Retinal pigment epithelial cell (primary cell): ENCODE measurements around the gene CMIP.

Experiments used
- DNase-seq: peaks from one replicate; pipeline ENCODE4 v3.0.0-alpha.2; 2010; ENCODE audit warnings: low read depth
- H3K4me3 ChIP-seq: 2 replicates; pipeline ENCODE4 v1.5.1; 2011; ENCODE audit warnings: mild to moderate bottlenecking, low read length, control low read depth, moderate library complexity
- TF ChIP-seq, protein P1 (sequence below): conservative IDR thresholded peaks from 2 replicates; pipeline ENCODE4 v1.5.1; 2011; ENCODE audit warnings: low read depth, low read length, control low read depth, inconsistent platforms

The CMIP gene

DNA sequence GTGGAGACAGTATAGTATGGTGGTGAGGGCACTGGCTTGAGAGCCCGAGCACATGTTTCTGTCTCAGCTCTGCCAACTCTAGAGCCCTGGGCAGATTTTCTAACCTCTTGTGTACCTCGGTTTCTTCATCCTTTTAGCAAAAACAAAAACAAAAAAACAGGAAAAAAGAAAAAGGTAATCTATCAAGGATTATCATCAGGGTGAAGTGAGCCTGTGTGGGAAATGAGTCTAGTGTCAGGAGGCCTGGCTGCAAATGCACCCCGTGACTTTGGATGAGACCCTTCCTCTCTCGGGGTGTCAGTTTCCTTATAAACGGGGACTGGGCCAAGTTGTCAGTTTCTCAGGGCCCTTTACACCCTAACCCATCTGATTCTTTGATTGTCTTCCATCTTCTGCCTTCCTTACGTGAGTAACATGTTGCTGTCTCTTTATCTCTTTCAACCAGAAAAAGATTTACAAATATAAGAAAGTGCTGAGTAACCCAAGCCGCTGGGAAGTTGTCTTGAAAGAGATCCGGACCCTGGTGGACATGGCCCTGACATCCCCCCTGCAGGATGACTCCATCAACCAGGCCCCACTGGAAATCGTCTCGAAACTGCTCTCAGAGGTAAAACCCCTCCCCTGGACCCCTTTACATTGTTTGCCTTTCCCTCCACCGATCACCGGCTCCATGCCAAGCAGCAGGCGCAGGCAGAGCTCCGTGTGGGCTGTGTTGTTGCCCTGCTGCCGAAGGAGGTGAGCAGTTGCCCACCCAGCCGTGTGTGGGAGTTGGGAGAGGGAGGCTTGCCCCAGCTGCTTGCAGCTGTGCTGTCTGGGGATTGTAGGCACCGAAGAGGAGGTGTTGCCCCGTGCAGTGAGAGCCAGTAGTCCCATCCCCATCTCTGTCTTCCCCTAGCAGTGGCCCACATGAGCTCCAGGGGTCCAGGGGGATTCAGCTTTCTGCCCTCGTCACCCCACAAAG, 207.4 kb downstream of the CMIP start:
- no peak for DNase-seq
- TF ChIP-seq, protein P1, sequence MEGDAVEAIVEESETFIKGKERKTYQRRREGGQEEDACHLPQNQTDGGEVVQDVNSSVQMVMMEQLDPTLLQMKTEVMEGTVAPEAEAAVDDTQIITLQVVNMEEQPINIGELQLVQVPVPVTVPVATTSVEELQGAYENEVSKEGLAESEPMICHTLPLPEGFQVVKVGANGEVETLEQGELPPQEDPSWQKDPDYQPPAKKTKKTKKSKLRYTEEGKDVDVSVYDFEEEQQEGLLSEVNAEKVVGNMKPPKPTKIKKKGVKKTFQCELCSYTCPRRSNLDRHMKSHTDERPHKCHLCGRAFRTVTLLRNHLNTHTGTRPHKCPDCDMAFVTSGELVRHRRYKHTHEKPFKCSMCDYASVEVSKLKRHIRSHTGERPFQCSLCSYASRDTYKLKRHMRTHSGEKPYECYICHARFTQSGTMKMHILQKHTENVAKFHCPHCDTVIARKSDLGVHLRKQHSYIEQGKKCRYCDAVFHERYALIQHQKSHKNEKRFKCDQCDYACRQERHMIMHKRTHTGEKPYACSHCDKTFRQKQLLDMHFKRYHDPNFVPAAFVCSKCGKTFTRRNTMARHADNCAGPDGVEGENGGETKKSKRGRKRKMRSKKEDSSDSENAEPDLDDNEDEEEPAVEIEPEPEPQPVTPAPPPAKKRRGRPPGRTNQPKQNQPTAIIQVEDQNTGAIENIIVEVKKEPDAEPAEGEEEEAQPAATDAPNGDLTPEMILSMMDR = no peak
- H3K4me3 ChIP-seq = no peak overlapping the region

DNA sequence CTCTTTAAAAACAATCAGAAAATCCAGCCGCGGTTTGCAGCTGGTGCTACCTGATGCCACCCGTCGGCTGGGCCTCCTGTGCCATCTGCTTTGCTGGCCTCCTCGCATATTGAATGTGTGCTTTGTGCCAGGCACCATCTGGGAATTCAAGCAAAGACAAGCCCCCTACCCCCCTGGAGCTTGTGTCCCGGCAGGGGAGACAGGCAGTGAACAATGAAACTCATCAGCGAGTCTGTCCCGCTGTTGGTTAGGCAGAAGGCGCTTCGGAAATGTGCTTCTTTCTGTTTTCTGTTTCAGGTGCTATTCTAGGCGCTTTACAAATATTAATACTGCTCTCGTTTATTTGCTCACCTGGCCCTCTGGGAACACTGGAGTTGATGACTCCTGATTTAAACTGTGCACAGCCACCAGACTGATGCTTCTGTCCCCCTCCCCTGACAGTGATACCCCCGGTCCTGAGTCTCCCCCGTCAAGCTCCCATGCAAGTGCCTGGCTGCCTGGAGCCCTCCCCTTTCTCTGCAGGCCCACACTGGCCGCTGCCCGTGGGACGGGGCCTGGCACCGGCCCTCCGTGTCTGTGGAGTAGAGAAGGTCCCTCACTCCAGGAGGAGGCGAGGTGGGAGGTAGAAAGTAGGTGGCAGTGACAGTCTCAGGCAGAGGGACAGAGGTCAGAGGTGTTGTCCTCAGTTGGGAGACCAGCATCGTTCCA, 208.3 kb downstream of the CMIP start:
- H3K4me3 ChIP-seq = no peak overlapping the region
- TF ChIP-seq, protein P1 = no peak
- DNase-seq = no peak

DNA sequence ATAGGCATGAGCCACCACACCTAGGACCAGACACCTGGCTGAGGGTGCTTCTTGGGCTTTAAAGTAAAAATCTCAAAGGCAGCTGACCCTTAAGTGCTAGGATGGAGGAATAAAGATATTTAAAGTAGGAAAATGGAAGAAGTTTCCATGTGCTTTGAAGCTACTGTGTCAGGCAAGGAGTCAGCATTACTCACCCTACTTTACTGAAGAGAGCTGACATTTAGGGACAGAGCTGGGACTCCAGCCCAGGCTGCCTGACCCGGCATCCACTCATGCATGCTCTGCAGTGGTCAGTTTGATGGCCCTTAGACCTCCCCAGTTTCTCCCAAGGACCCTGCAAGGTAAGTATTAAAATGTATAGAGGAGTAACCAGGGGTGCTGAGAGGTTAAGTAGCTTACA, 209.7 kb downstream of the CMIP start:
- no peak for DNase-seq
- TF ChIP-seq, protein P1 = no peak

DNA sequence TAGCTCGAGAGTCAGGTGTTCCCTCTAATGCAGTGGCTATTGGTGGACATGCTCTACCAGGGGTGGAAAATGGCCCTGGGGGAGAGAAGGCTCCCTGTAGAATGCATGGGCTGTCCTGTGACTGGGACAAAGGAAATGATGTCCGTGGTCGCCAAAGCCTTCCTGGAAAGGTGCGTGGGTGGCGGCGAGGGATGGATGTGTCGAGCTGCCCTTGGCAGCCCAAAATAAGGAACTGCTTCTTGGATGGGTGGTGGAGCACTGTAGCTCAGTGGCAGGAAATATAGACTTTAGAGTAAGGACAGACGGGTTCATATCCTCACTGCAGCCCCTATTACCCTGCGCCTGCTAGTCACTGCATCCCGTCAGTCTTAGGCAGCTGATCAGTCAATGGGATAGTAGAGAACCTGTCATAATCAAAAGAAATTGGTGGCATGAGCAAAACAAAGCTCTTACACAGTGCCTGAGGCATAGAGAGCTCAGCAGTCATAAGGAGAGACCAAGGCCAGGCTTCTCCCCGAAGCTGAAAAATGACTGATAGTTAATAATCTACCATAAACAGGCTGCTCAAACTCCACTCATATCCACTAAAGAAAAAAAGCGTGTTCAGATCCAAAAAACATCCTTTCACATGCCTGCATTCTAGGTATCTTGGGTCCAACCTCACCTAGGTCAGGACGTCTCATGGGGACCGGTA, 211.0 kb downstream of the CMIP start:
- H3K4me3 ChIP-seq = no peak overlapping the region
- TF ChIP-seq, protein P1 = no peak
- no peak for DNase-seq

More for the DNA sequence above, 209.7 kb downstream of the CMIP start:
- H3K4me3 ChIP-seq = no peak overlapping the region

DNA sequence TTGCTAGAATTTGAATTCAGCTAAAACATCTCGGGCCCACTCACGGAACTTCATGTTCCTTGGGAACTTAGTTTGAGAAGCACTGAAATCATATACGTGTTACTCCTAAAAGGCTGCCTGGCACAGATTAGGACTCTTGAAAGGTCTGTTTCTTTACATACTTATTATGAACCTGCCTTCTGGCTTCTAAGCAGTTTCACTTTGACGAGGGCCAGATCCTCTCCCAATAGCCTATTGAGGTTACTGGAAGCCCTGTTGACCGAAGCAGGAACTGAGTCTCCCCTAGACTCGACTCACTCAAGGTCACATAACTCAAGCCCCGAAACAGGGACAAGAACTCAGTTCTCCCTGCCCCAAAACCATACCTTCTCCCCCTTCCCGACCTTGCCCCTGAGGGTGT, 212.6 kb downstream of the CMIP start:
- DNase-seq = no peak
- TF ChIP-seq, protein P1 = no peak
- H3K4me3 ChIP-seq = no peak overlapping the region

DNA sequence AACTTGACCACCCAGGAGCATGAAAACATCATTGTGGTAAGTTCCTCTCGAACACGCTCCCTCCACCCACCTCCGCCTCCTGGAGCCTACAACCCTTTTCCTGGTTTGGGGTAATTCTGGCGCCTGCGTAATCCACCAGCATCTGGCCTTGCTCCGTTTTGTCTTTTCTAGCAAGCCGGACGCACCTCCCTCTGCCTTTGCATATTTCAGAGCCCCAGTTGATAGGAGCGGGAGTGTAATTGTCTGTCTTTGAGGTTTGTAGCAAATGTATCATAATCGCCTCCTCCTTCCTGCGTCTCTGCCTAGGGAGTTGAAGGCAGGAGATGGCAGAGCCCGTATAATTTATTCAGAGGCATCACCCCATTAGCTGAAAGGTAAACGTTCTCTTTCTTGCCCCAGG, 213.2 kb downstream of the CMIP start:
- H3K4me3 ChIP-seq = no peak overlapping the region
- TF ChIP-seq, protein P1 = no peak
- no peak for DNase-seq
